ENCODE measurements around the gene CYTH1. TPM values are rescaled to one million over a fixed set of nuclear protein-coding genes. Genes with fewer than 3 reads are reported as not detected.

The CYTH1 gene
- total and polyA plus RNA-seq, 2 donors (not counting 1 experiment from before 2014, with no cell fraction given), result 255 to 353 TPM

DNA sequence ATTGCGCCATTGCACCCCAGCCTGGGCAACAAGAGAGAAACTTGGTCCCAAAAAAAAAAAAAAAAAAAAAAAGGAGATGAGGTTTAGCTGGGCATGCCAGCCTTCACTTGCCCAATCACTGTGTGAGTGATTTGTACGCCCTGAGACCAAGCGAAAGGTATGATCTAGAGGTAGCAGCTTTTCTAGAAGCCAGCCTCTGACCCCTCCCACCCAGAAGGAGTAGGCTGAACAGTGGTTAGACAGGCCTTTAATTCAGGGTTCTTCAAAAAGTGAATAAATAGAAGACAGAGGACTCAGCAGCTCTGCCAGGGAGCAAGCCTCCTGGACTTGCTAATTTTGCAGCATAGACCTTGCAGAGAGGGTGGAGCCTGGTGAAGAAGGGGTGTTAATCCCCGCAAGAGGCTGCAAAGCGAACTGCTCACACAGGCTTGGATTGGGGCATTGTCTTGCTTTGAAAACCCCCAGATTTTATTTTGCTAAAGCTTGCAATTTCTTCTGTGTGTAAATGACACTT is 7.1 kb upstream of the CYTH1 start:
- H3K27ac Mint-ChIP-seq, result peak overlapping the region; percentile 66
- H3K4me3 Mint-ChIP-seq, result no peak overlapping the region
- 94% methylated on average over 3 of the region's 5 CpGs for WGBS (ENCODE audit: insufficient coverage)
- H3K9me3 ChIP-seq (ENCODE audit: control extremely low read depth in 1 of 3, control insufficient read depth in 2 of 3, insufficient read depth in 1 of 3, low read length in 2 of 3), result no peaks in the 10 kb centered on the region
- DNase-seq (no peak), ATAC-seq (ENCODE audit: low read depth) (no peak)
- H3K4me2 ChIP-seq (replicated peaks; ENCODE audit: low read depth, low read length, poor library complexity, severe bottlenecking), result no peak overlapping the region
- intact Hi-C loops (cut with micrococcal nuclease), result loop anchor here (5.0 kb wide), 1 partner anchor 38 kb away; no protein-coding TSS in a partner anchor
- H3K4me3 ChIP-seq (ENCODE audit: control extremely low read depth in 1 of 5, extremely low read depth in 1 of 5, insufficient read depth in 1 of 5, low read depth in 2 of 5, low read length in 4 of 5), result no peak overlapping the region
- TF ChIP-seq, protein P1, sequence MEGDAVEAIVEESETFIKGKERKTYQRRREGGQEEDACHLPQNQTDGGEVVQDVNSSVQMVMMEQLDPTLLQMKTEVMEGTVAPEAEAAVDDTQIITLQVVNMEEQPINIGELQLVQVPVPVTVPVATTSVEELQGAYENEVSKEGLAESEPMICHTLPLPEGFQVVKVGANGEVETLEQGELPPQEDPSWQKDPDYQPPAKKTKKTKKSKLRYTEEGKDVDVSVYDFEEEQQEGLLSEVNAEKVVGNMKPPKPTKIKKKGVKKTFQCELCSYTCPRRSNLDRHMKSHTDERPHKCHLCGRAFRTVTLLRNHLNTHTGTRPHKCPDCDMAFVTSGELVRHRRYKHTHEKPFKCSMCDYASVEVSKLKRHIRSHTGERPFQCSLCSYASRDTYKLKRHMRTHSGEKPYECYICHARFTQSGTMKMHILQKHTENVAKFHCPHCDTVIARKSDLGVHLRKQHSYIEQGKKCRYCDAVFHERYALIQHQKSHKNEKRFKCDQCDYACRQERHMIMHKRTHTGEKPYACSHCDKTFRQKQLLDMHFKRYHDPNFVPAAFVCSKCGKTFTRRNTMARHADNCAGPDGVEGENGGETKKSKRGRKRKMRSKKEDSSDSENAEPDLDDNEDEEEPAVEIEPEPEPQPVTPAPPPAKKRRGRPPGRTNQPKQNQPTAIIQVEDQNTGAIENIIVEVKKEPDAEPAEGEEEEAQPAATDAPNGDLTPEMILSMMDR (IDR thresholded peaks at IDR 0.05), result no peak
- no peak for TF ChIP-seq EZH2 (IDR thresholded peaks at IDR 0.05; ENCODE audit: borderline replicate concordance, insufficient read depth, low read depth, low read length, poor library complexity, severe bottlenecking)
- no peaks in the 10 kb centered on the region for H3K79me2 ChIP-seq (ENCODE audit: control insufficient read depth, insufficient read depth, low read length)
- no peaks in the 10 kb centered on the region for H4K20me1 ChIP-seq (ENCODE audit: control insufficient read depth, insufficient read depth, low read length, poor library complexity, severe bottlenecking)
- peaks cover 6% of the 10 kb centered on the region for H3K4me1 Mint-ChIP-seq
- H2AFZ ChIP-seq (ENCODE audit: insufficient read depth, low read depth, low read length, poor library complexity, severe bottlenecking), result no peak overlapping the region
- ChIA-PET CTCF (interaction anchor here (0.6 to 0.7 kb wide), 2 partner anchors 10 to 180 kb away, joined by 3 to 4 read pairs; no protein-coding TSS in a partner anchor), POLR2A (no interaction called here)
- H3K9ac ChIP-seq (ENCODE audit: low read length), result no peak overlapping the region
- no peak overlapping the region for H3K27ac ChIP-seq (ENCODE audit: low read length in 2 of 2)
- peaks cover 0 to 2% of the 10 kb centered on the region in 2 experiments for H3K36me3 ChIP-seq (replicated peaks in 1 of 2; ENCODE audit: control extremely low read depth in 1 of 2, control insufficient read depth in 1 of 2, extremely low read depth in 1 of 2, insufficient read depth in 2 of 2, low read length in 1 of 2)
- no peaks in the 10 kb centered on the region for H3K9me3 Mint-ChIP-seq (ENCODE audit: insufficient read depth)
- H3K27me3 ChIP-seq (replicated peaks in 1 of 4; ENCODE audit: control extremely low read depth in 1 of 4, control insufficient read depth in 3 of 4, insufficient read depth in 4 of 4, low read length in 3 of 4), result no peaks in the 10 kb centered on the region
- peaks cover 0 to 10% of the 10 kb centered on the region in 2 donors for H3K4me1 ChIP-seq (ENCODE audit: control insufficient read depth in 2 of 2, insufficient read depth in 2 of 2, low read length in 2 of 2)
- H3K27me3 Mint-ChIP-seq, result no peaks in the 10 kb centered on the region

- Mint-ChIP-seq H3K4me1 (peaks cover 11% of the 10 kb centered on the region), H3K4me3 (no peak overlapping the region), H3K9me3 (ENCODE audit: insufficient read depth) (no peaks in the 10 kb centered on the region), H3K27me3 (no peaks in the 10 kb centered on the region), H3K27ac (no peak overlapping the region)
- Histone ChIP-seq H3K27ac (ENCODE audit: low read length in 2 of 2) (no peak overlapping the region), H3K9ac (ENCODE audit: low read length) (no peak overlapping the region), H4K20me1 (ENCODE audit: control insufficient read depth, insufficient read depth, low read length, poor library complexity, severe bottlenecking) (no peaks in the 10 kb centered on the region), H2AFZ (ENCODE audit: insufficient read depth, low read depth, low read length, poor library complexity, severe bottlenecking) (no peak overlapping the region), H3K4me1 (ENCODE audit: control insufficient read depth in 2 of 2, insufficient read depth in 2 of 2, low read length in 2 of 2) (peaks cover 0 to 10% of the 10 kb centered on the region in 2 donors), H3K4me3 (ENCODE audit: control extremely low read depth in 1 of 5, extremely low read depth in 1 of 5, insufficient read depth in 1 of 5, low read depth in 2 of 5, low read length in 4 of 5) (no peak overlapping the region), H3K79me2 (ENCODE audit: control insufficient read depth, insufficient read depth, low read length) (no peaks in the 10 kb centered on the region), H3K9me3 (ENCODE audit: control extremely low read depth in 1 of 3, control insufficient read depth in 2 of 3, insufficient read depth in 1 of 3, low read length in 2 of 3) (no peaks in the 10 kb centered on the region), H3K36me3 (replicated peaks in 1 of 2; ENCODE audit: control extremely low read depth in 1 of 2, control insufficient read depth in 1 of 2, extremely low read depth in 1 of 2, insufficient read depth in 2 of 2, low read length in 1 of 2) (no peaks in the 10 kb centered on the region), H3K27me3 (replicated peaks in 1 of 4; ENCODE audit: control extremely low read depth in 1 of 4, control insufficient read depth in 3 of 4, insufficient read depth in 4 of 4, low read length in 3 of 4) (no peaks in the 10 kb centered on the region), H3K4me2 (replicated peaks; ENCODE audit: low read depth, low read length, poor library complexity, severe bottlenecking) (no peak overlapping the region)
- intact Hi-C loops (cut with micrococcal nuclease), result loop anchor here (5.0 kb wide), 1 partner anchor 39 kb away; no protein-coding TSS in a partner anchor
- DNase-seq (no peak), ATAC-seq (ENCODE audit: low read depth) (no peak)
- 82% methylated on average over 1 of the region's 7 CpGs for WGBS (ENCODE audit: insufficient coverage)
- TF ChIP-seq, protein P1 (IDR thresholded peaks at IDR 0.05), result no peak
- TF ChIP-seq EZH2 (IDR thresholded peaks at IDR 0.05; ENCODE audit: borderline replicate concordance, insufficient read depth, low read depth, low read length, poor library complexity, severe bottlenecking), result no peak
- ChIA-PET POLR2A (no interaction called here), CTCF (interaction anchor here (0.6 kb wide), 1 partner anchor 11 kb away, joined by 3 read pairs; no protein-coding TSS in a partner anchor)
Observed at GRCh38 chr17:78788451-78788850, 6.4 kb upstream of the CYTH1 start.

Measured in B cell (primary cell).